Stimulated activated effector memory CD8-positive, alpha-beta T cell treated with anti-CD3 and anti-CD28 coated beads, Interleukin-12 subunit alpha, Interleukin-12 subunit beta, amount 100 ng/mL, for 72 hours (primary cell): ENCODE data around the gene TINAGL1.
"Not testable (repeated sequence)": the region's sequence is repeated elsewhere in the genome, so short reads cannot be mapped to it uniquely, and the experiment has no call there.

Experiments used
- ATAC-seq: fragments of 150-1000 bp; cut with Tn5 transposase; 2 replicates; pipeline ENCODE4 v1.10.0; 2021
- DNase-seq, 2 donors: peaks; one replicate each; pipeline ENCODE4 v3.0.0; 2021 to 2022; ENCODE audit warnings: low spot score in 2 of 2
- H3K27ac Mint-ChIP-seq: one replicate; pipeline ENCODE4 v1.8.0; 2022; ENCODE audit warnings: mild to moderate bottlenecking, mixed read lengths
- H3K36me3 Mint-ChIP-seq: one replicate; pipeline ENCODE4 v1.8.0; 2022; ENCODE audit warnings: mild to moderate bottlenecking, mixed read lengths
- H3K4me1 Mint-ChIP-seq: one replicate; pipeline ENCODE4 v1.8.0; 2022; ENCODE audit warnings: mixed read lengths
- H3K4me3 Mint-ChIP-seq: one replicate; pipeline ENCODE4 v1.8.0; 2022; ENCODE audit warnings: mild to moderate bottlenecking, mixed read lengths
- H3K9me3 Mint-ChIP-seq: one replicate; pipeline ENCODE4 v1.8.0; 2022; ENCODE audit warnings: mixed read lengths

The TINAGL1 gene

GRCh38 chr1:31586376-31587327 lies 10.3 kb downstream of the TINAGL1 start:
- Mint-ChIP-seq H3K9me3 (no peaks in the 10 kb centered on the region), H3K27ac (no peak overlapping the region)

DNA sequence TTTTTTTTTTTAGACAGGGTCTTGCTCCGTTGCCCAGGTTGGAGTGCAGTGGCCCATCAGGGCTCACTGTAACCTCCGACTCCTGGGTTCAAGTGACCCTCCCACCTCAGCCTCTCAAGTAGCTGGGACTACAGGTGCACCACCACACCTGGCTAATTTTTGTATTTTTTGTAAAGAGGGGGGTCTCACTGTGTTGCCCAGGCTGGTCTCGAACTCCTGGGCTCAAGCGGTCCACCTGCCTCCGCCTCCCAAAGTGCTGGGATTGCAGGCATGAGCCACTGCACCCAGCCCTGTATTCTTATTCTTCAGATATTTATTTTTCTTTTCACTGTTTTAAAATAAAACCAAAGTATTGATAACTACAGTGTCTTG lies 11.0 kb downstream of the TINAGL1 start:
- H3K4me1 Mint-ChIP-seq, ATAC-seq, H3K9me3 Mint-ChIP-seq, DNase-seq, H3K36me3 Mint-ChIP-seq, H3K4me3 Mint-ChIP-seq, H3K27ac Mint-ChIP-seq: not testable (repeated sequence)

More at GRCh38 chr1:31586376-31587327, 10.3 kb downstream of the TINAGL1 start:
- Mint-ChIP-seq H3K4me3 (no peak overlapping the region), H3K4me1 (no peaks in the 10 kb centered on the region), H3K36me3 (no peaks in the 10 kb centered on the region)
- DNase-seq: no peak
- no peak for ATAC-seq

GRCh38 chr1:31587720-31588423 lies 11.6 kb downstream of the TINAGL1 start:
- Mint-ChIP-seq H3K27ac (no peak overlapping the region), H3K36me3 (no peaks in the 10 kb centered on the region), H3K4me3 (no peak overlapping the region), H3K9me3 (no peaks in the 10 kb centered on the region), H3K4me1 (no peaks in the 10 kb centered on the region)
- peak; percentile 41 to 77 for DNase-seq
- peak; percentile 68 for ATAC-seq

DNA sequence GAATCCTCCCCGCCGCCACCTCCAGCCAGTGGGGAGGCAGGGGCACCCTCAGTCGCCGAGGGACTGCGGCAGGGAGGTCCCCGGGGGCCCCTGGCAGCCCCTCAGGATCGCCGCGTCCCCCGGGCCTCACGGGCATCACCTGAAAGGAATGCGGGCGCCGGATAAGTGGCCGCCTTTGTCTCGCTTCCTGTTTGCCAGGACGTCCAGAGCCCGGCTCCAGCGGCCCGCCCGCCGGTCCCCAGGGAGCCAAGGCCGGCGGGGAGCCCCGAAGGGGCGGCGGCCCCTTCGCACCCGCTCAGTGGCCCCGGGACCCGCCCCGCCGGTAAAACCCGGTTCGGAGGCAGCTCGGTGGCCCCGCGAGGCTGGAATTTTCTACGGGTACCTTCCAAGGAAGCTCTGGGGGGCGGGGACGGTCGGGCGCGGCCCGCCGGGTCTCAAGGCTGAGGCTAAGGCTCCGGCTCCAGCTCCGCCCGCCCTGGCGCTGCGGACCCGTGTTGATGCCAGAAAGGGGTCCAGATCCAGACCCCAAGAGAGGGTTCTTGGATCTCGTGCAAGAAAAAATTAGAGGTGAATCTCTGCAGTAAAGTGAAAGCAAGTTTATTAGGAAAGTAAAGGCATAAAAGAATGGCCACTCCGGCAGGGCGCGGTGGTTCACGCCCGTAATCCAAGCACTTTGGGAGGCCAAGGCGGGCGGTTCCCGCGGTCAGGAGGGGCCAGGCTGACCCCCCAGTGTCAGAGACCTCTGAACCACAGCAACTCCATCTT lies 12.6 kb downstream of the TINAGL1 start:
- Mint-ChIP-seq H3K9me3 (no peaks in the 10 kb centered on the region), H3K4me1 (peaks cover 2% of the 10 kb centered on the region), H3K4me3 (no peak overlapping the region), H3K36me3 (no peaks in the 10 kb centered on the region), H3K27ac (no peak overlapping the region)
- no peak for DNase-seq
- no peak for ATAC-seq

DNA sequence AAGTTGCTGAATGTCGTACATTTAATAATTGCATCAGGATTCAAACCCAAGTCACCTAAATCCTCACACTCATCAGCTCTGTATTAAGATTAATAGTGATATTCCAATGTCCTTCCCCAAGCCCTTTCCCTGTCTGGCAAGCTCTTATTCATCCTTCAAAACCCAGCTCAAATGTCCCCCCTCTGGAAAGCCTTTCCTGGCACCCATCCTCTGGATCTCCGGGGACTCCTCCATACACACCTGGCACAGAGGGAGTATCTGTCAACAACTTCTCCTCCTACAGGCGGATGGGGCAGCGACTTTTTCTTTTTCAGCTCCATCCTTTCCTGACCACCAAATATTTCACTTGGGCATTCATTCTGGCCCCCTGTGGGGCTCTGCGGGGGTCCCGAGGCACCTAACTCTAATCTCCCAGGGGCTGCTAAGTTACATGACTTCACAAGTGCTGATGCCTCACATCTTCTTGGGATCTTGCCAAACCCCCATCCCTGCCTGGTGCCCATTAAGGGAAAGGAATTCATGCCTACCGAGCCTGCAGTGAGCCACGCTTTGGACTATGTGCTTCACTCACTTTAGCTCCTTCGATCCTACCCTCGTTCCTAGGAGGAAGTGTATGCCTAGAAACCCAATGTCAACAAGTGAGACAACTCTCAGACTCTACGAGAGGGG lies 15.2 kb downstream of the TINAGL1 start:
- H3K36me3 Mint-ChIP-seq: no peaks in the 10 kb centered on the region
- no peak overlapping the region for H3K27ac Mint-ChIP-seq
- DNase-seq (no peak), ATAC-seq (no peak)
- no peaks in the 10 kb centered on the region for H3K9me3 Mint-ChIP-seq
- no peak overlapping the region for H3K4me3 Mint-ChIP-seq
- peaks cover 11% of the 10 kb centered on the region for H3K4me1 Mint-ChIP-seq

- H3K9me3 Mint-ChIP-seq: no peaks in the 10 kb centered on the region
- H3K4me1 Mint-ChIP-seq: peaks cover 14% of the 10 kb centered on the region
Observed at GRCh38 chr1:31592132-31592531, 15.8 kb downstream of the TINAGL1 start.

DNA sequence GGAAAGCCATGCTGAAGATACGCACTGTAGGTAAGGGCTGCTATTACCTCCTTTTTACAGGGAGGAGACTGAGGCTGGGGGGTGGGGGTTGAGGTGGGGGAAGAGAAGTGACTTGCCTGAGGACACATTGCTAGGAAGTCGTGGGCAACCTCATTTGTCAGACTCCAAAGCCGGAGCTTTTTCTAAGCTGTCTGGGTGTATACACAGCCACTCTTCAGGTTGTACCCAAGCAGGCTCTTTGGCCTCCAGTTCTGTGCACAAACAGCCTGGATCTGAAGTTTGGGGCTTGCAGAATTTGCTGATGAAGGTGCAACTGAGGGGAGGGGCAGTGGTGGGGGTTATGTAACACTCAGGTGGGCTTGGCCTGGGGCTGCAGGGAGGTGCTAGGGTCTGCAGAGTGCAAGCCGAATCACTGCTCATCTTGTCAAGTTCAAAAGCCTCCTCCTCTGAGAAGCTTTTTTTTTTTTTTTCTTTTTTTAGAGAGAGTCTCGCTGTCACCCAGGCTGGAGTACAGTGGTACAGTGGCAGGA lies 16.9 kb downstream of the TINAGL1 start:
- DNase-seq (no peak), ATAC-seq (no peak)
- Mint-ChIP-seq H3K9me3 (no peaks in the 10 kb centered on the region), H3K36me3 (no peaks in the 10 kb centered on the region), H3K4me1 (peaks cover 14% of the 10 kb centered on the region), H3K27ac (no peak overlapping the region), H3K4me3 (no peak overlapping the region)

More at GRCh38 chr1:31592132-31592531, 15.8 kb downstream of the TINAGL1 start:
- ATAC-seq (no peak), DNase-seq (no peak)
- H3K27ac Mint-ChIP-seq: no peak overlapping the region
- H3K4me3 Mint-ChIP-seq: no peak overlapping the region
- no peaks in the 10 kb centered on the region for H3K36me3 Mint-ChIP-seq

DNA sequence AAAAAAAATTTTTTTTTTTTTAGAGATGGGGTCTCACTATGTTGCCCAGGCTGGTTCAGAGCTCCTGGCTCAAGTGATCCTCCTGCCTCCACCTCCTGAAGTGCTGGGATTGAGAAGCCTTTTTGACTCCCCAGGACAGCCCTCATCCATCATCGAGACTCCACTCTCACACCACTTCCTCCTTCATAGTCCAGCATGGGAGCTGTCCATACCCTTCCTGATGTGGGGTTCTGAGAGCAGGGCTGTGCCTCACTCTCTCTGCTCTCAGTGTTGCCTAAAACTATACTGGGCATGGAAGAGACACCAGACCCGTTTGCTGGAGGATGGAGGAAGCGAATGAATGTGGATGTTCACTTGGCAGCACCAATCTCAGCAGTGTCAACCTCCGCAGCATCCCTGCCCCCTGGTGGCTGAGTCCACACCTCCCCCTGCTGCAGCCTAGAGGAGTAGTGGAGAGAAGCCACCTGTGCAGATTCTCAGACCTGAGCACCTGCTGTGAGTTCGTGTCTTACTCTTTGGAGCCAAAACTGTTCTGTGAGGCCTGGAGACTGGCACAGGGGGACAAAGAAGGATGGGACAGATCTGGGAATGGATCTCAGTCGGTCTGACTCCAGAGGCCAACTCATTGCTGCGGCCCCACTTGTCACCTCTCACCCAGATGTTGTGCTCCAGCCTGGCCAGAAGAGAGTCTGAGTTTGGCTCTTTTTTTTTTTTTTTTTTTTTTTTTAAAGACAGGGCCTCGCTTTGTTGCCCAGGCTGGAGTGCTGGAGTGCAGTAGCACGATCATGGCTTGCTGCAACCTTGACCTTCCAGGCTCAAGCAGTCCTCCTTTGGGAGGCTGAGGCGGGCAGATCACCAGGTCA lies 17.7 kb downstream of the TINAGL1 start:
- H3K9me3 Mint-ChIP-seq: no peaks in the 10 kb centered on the region
- no peaks in the 10 kb centered on the region for H3K36me3 Mint-ChIP-seq
- peak; percentile 69 to 85 for DNase-seq
- H3K4me3 Mint-ChIP-seq: no peak overlapping the region
- peaks cover 14% of the 10 kb centered on the region for H3K4me1 Mint-ChIP-seq
- H3K27ac Mint-ChIP-seq: no peak overlapping the region
- peak; percentile 93 for ATAC-seq

GRCh38 chr1:31595836-31596736 lies 19.8 kb downstream of the TINAGL1 start:
- H3K27ac Mint-ChIP-seq: no peak overlapping the region
- no peaks in the 10 kb centered on the region for H3K9me3 Mint-ChIP-seq
- H3K4me3 Mint-ChIP-seq: no peak overlapping the region
- ATAC-seq (peak; percentile 44), DNase-seq (no peak)
- H3K4me1 Mint-ChIP-seq: peaks cover 14% of the 10 kb centered on the region
- H3K36me3 Mint-ChIP-seq: no peaks in the 10 kb centered on the region

GRCh38 chr1:31596737-31597097 lies 20.4 kb downstream of the TINAGL1 start:
- Mint-ChIP-seq H3K4me3 (no peak overlapping the region), H3K9me3 (no peaks in the 10 kb centered on the region), H3K4me1 (peaks cover 14% of the 10 kb centered on the region), H3K36me3 (no peaks in the 10 kb centered on the region), H3K27ac (no peak overlapping the region)
- no peak for DNase-seq
- ATAC-seq: peak; percentile 37

GRCh38 chr1:31598980-31599379 lies 22.7 kb downstream of the TINAGL1 start:
- no peak overlapping the region for H3K27ac Mint-ChIP-seq
- ATAC-seq: no peak
- H3K9me3 Mint-ChIP-seq: no peaks in the 10 kb centered on the region
- H3K36me3 Mint-ChIP-seq: no peaks in the 10 kb centered on the region
- H3K4me1 Mint-ChIP-seq: peaks cover 11% of the 10 kb centered on the region
- DNase-seq: no peak
- no peak overlapping the region for H3K4me3 Mint-ChIP-seq

DNA sequence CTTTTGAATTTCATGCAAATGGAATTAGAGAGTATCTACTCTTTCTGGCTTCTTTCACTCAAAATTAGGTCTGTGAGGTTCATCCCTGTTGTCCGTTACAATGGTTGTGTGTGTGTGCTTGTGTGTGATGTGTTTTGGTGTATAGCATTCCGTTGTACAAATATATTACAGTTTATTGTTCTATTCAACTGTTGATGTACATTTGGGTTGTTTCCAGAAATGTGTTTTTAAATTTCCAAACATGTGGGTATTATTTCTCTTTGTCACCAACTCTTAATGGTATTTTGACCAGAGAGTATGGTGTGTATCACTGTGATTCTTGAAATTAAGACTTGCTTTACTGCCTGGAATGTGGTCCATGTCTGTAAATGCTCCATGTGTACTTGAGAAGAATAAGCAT lies 24.3 kb downstream of the TINAGL1 start:
- Mint-ChIP-seq H3K27ac (no peak overlapping the region), H3K9me3 (no peaks in the 10 kb centered on the region), H3K36me3 (no peaks in the 10 kb centered on the region), H3K4me3 (no peak overlapping the region), H3K4me1 (peaks cover 10% of the 10 kb centered on the region)
- ATAC-seq (no peak), DNase-seq (no peak)

DNA sequence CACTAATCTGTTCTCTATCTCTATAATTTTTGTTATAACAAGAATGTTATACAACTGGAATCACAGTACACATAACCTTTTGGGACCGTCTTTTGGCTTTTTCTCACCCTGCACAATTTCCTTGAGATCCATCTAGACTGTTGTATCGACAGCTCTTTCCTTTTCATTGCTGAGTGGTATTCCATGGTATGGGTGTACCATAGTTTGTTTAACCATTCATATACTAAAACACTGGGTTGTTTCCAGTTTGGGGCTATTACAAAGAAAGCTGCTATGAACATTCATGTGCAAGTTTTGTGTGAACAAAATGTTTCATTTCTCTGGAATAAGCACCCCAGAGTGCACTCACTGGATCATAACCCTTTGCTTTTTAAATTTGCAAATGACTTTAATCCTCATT lies 25.8 kb downstream of the TINAGL1 start:
- H3K36me3 Mint-ChIP-seq: no peaks in the 10 kb centered on the region

More for the DNA sequence above, 25.8 kb downstream of the TINAGL1 start:
- H3K9me3 Mint-ChIP-seq: no peaks in the 10 kb centered on the region
- H3K27ac Mint-ChIP-seq: no peak overlapping the region
- DNase-seq (no peak), ATAC-seq (no peak)
- H3K4me1 Mint-ChIP-seq: peaks cover 10% of the 10 kb centered on the region
- no peak overlapping the region for H3K4me3 Mint-ChIP-seq
